GM12874 (cell line): ENCODE results near the gene SGPP2.

Source experiments
- TF ChIP-seq, protein P1 (sequence below): IDR thresholded peaks from 2 replicates; pipeline ENCODE4 v1.5.1; 2011; ENCODE audit warnings: low read depth, mild to moderate bottlenecking, control low read depth, low read length, moderate library complexity; ENCODE audit not compliant: insufficient read depth

The SGPP2 gene

DNA sequence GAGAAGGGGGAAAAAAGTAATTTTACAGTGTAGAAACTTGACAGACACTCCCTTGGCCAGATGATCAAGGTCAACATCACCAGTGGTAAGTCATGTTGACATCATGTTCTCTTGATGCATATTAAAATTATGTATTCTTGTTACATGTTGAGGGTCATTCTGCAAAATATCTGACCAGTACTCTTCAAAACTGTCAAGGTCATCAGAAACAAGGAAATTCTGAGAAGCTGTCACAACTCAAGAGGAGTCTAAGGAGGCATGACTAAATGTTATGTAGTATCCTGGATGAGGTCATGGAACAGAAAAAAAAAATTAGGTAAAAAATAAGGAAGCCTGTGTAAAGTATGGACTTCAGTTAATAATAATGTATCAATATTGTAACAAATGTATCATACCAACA is 6.3 kb downstream of the SGPP2 start:
- TF ChIP-seq, protein P1, sequence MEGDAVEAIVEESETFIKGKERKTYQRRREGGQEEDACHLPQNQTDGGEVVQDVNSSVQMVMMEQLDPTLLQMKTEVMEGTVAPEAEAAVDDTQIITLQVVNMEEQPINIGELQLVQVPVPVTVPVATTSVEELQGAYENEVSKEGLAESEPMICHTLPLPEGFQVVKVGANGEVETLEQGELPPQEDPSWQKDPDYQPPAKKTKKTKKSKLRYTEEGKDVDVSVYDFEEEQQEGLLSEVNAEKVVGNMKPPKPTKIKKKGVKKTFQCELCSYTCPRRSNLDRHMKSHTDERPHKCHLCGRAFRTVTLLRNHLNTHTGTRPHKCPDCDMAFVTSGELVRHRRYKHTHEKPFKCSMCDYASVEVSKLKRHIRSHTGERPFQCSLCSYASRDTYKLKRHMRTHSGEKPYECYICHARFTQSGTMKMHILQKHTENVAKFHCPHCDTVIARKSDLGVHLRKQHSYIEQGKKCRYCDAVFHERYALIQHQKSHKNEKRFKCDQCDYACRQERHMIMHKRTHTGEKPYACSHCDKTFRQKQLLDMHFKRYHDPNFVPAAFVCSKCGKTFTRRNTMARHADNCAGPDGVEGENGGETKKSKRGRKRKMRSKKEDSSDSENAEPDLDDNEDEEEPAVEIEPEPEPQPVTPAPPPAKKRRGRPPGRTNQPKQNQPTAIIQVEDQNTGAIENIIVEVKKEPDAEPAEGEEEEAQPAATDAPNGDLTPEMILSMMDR: no peak

DNA sequence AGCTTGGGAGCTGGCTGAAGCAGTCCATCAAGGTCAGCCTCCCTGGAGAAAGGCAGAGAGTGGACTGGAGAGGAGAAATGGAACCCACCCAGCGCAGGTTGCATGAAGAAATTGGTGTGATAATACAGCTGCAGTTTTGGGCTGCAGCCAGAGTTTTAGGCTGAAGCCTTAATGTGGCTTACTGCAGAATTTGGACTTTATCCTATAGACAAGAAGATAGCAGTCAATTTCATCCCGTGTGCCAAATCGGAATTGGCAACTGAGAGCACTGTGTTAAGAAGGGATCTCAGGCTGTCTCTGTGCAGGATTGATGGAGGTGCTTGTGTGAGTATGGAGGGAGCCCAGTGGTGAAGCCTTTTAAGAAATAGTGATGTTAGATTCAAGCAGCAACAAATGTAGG is 7.5 kb downstream of the SGPP2 start:
- TF ChIP-seq, protein P1: no peak

DNA sequence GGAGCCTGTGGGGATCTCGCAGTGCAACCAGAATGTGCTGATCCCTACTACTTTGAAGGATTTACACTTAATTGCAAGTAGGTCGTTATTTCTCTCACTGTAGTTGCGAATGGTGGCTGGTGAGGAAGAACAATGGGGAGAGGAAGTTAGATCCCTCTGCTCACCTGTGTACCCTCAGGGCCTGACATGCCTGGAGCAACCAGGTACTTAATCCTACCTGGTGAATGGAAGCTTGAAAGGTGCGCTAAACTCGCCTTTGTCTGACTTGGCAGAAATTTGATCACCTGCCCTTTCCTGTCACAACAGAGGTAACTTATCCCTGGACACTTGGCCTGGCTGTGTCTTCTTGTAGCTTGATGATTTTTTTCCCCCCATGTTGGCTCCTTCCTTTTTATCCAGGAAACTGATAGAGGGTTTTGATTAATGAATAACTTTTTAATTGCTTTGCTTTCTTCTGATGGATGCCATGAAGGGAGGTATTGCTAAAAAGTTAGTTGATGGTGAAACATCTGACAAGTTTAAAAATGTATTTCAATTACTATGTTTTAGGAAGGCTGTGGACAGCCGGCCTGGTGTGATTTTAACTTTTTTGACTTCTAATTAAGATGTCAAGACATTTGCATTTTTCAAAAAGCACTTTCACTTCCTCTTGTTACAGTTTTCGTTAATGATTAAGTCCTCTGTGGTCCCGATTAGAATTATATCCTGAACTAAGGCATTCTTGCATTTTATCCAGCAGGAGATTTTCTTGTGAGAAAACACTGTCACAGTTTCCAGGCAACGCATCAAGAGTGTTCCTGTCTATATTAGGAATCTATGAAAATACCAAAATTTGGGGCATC is 9.2 kb downstream of the SGPP2 start:
- TF ChIP-seq, protein P1: no peak

DNA sequence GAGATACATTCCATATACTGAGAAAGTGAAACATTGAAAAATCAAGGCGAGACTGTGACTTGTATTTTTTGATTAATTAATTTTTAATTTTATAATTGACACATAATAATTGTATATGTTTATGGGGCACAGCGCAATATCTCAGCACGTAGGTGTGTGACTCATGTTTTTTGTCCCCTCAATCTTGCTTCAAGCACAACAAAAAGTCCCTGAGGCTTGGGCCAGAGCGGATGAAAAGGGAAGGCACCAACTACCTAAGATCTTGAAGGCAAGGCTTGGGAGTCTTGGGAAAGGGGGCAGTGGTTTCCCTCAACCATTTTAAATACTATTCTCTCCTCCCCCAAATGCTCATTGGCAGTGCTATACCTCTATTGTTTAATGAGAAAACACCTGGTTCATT is 9.9 kb downstream of the SGPP2 start:
- TF ChIP-seq, protein P1: no peak

DNA sequence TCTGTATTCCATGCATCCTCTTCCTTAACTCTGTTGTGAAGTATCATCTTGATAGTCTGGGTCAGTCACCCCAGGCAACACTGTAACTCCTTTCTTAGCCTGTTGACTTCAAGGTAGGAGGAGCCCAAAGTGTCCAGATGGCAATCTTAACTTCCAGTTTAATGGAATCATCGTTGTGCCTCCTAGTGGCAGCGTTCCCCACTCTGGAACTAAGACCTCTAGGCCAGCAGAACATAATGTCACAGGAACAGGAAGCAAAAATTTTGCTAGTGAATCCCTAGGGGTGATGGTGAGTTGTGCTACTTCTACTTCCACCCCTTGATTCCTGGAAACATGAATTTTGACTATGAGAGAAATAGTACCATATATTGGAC is 11.7 kb downstream of the SGPP2 start:
- TF ChIP-seq, protein P1: no peak

DNA sequence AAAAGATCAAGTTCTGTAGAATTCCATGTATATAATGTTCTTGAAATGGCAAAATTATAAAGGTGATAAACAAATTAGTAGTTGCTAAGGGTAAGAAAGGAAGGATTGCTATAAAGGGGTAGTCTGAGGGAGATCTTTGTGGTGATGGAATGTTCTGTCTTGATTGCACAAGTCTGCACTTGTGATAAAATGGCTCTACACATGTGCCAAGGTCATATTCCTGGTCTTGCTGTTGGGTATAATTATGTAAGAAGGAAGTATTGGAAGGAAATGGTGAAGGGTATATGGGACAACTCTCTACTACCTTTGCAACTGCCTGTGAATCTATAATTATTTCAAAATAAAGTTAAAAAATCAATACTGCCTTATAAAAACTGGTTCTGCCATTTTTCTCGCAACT is 15.3 kb downstream of the SGPP2 start:
- TF ChIP-seq, protein P1: no peak

DNA sequence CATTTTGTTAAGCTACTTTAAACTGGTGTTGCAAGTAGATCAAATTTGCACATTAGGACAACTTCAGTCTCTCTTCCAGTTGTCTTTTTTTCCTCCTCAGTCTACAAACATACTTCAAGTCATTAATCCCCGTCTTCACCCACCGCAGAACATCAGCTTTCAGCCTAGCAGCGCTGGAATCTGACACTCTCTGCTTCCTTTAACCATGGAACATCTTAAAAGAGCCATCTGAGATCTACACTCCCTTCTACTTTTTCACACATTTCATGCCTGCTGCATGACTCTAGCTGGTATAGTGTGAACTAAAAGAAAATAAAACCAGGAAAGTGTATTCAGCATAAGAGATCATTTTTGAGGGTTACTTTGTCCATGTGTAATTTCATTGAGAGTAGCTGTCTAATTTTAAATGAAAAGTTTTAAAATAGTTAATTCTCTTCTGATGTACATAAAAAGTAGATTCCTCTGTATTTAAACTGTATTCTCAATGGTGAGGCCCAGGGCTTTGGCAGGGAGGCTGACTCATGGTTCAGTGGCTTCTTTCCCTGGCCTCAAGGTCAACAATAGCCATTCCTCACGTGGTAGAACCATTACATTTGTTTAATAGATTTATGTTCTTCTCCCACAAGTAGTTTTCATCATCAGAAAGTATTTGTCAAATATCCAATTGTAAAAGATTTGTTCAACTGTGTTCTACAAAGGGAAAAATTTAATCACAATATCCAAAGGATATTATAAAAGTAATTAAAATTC is 16.5 kb downstream of the SGPP2 start:
- TF ChIP-seq, protein P1: no peak
